Measurements from ENCODE around the gene PALM. TPM values are rescaled to one million over a fixed set of nuclear protein-coding genes. Genes with fewer than 3 reads are reported as not detected.

The PALM gene
- total and polyA plus RNA-seq, 4 donors = 0.92 to 5.1 (median 4.3) TPM

DNA sequence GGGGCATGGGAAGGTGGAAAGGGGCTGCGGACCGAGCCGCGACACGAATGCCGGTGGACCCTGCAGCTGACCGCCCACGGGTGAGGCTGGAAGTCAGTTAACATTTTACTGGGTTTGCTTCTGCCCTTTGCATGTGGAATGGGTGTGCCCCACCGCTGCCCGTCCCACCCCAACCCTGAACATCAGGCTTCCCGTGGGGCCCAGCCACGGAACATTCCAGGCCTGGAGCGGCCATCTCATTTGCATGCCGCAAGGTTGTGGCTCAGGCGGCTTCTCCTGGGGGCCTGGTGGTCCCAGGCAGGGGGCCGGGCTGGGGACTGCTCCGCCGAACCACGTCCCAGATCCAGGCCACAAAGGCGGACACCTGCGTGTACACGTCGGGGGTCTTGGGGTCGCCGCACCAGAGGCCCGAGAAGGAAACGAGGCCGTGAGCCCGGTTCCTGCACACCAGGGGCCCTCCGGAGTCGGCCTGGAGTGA lies 23.2 kb upstream of the PALM start:
- TF ChIP-seq, protein P1, sequence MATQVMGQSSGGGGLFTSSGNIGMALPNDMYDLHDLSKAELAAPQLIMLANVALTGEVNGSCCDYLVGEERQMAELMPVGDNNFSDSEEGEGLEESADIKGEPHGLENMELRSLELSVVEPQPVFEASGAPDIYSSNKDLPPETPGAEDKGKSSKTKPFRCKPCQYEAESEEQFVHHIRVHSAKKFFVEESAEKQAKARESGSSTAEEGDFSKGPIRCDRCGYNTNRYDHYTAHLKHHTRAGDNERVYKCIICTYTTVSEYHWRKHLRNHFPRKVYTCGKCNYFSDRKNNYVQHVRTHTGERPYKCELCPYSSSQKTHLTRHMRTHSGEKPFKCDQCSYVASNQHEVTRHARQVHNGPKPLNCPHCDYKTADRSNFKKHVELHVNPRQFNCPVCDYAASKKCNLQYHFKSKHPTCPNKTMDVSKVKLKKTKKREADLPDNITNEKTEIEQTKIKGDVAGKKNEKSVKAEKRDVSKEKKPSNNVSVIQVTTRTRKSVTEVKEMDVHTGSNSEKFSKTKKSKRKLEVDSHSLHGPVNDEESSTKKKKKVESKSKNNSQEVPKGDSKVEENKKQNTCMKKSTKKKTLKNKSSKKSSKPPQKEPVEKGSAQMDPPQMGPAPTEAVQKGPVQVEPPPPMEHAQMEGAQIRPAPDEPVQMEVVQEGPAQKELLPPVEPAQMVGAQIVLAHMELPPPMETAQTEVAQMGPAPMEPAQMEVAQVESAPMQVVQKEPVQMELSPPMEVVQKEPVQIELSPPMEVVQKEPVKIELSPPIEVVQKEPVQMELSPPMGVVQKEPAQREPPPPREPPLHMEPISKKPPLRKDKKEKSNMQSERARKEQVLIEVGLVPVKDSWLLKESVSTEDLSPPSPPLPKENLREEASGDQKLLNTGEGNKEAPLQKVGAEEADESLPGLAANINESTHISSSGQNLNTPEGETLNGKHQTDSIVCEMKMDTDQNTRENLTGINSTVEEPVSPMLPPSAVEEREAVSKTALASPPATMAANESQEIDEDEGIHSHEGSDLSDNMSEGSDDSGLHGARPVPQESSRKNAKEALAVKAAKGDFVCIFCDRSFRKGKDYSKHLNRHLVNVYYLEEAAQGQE (IDR thresholded peaks at IDR 0.05) = no peak
- TF ChIP-seq FOXA2 (IDR thresholded peaks at IDR 0.05) = no peak
- TF ChIP-seq GABPA (IDR thresholded peaks at IDR 0.05 in 1 of 2, conservative IDR thresholded peaks at IDR 0.05 in 1 of 2) = no peak
- TF ChIP-seq HNF4A (conservative IDR thresholded peaks at IDR 0.05) = no peak
- TF ChIP-seq FOXA1 (IDR thresholded peaks at IDR 0.05) = no peak
- TF ChIP-seq RAD21 (IDR thresholded peaks at IDR 0.05) = no peak
- TF ChIP-seq, protein P2, sequence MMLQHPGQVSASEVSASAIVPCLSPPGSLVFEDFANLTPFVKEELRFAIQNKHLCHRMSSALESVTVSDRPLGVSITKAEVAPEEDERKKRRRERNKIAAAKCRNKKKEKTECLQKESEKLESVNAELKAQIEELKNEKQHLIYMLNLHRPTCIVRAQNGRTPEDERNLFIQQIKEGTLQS (IDR thresholded peaks at IDR 0.05) = no peak
- no peak for TF ChIP-seq YY1 (IDR thresholded peaks at IDR 0.05)
- TF ChIP-seq, protein P3, sequence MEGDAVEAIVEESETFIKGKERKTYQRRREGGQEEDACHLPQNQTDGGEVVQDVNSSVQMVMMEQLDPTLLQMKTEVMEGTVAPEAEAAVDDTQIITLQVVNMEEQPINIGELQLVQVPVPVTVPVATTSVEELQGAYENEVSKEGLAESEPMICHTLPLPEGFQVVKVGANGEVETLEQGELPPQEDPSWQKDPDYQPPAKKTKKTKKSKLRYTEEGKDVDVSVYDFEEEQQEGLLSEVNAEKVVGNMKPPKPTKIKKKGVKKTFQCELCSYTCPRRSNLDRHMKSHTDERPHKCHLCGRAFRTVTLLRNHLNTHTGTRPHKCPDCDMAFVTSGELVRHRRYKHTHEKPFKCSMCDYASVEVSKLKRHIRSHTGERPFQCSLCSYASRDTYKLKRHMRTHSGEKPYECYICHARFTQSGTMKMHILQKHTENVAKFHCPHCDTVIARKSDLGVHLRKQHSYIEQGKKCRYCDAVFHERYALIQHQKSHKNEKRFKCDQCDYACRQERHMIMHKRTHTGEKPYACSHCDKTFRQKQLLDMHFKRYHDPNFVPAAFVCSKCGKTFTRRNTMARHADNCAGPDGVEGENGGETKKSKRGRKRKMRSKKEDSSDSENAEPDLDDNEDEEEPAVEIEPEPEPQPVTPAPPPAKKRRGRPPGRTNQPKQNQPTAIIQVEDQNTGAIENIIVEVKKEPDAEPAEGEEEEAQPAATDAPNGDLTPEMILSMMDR (IDR thresholded peaks at IDR 0.05; ENCODE audit: low read depth, low read length, missing input control) = no peak
- TF ChIP-seq, protein P4, sequence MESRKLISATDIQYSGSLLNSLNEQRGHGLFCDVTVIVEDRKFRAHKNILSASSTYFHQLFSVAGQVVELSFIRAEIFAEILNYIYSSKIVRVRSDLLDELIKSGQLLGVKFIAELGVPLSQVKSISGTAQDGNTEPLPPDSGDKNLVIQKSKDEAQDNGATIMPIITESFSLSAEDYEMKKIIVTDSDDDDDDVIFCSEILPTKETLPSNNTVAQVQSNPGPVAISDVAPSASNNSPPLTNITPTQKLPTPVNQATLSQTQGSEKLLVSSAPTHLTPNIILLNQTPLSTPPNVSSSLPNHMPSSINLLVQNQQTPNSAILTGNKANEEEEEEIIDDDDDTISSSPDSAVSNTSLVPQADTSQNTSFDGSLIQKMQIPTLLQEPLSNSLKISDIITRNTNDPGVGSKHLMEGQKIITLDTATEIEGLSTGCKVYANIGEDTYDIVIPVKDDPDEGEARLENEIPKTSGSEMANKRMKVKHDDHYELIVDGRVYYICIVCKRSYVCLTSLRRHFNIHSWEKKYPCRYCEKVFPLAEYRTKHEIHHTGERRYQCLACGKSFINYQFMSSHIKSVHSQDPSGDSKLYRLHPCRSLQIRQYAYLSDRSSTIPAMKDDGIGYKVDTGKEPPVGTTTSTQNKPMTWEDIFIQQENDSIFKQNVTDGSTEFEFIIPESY (IDR thresholded peaks at IDR 0.05) = no peak
- no peak for TF ChIP-seq SP1 (IDR thresholded peaks at IDR 0.05)
- no peak for TF ChIP-seq JUND (IDR thresholded peaks at IDR 0.05)
- no peak for TF ChIP-seq HNF4G (IDR thresholded peaks at IDR 0.05)
- no peak for TF ChIP-seq NR2F2 (IDR thresholded peaks at IDR 0.05)
- Histone ChIP-seq H3K9me3 (ENCODE audit: control insufficient read depth in 4 of 4, low read length in 3 of 4) (no peaks in the 10 kb centered on the region), H3K4me3 (ENCODE audit: low read depth in 1 of 3, low read length in 3 of 3) (no peak overlapping the region), H3K27ac (ENCODE audit: low read depth in 1 of 2, low read length in 2 of 2) (no peak overlapping the region), H3K36me3 (ENCODE audit: control insufficient read depth in 4 of 4, insufficient read depth in 3 of 4, low read depth in 1 of 4, low read length in 3 of 4) (no peaks in the 10 kb centered on the region), H3K9ac (ENCODE audit: low read depth in 1 of 2, low read length in 2 of 2) (no peak overlapping the region), H3K4me1 (ENCODE audit: control insufficient read depth in 4 of 4, insufficient read depth in 4 of 4, low read length in 3 of 4) (peaks cover 0 to 2% (median 0%) of the 10 kb centered on the region in 4 donors), H3K27me3 (ENCODE audit: control insufficient read depth in 4 of 4, insufficient read depth in 4 of 4, low read length in 3 of 4) (no peaks in the 10 kb centered on the region)
- WGBS = 84% methylated on average over 31 of the region's 31 CpGs
- no peak for DNase-seq (ENCODE audit: low spot score)

DNA sequence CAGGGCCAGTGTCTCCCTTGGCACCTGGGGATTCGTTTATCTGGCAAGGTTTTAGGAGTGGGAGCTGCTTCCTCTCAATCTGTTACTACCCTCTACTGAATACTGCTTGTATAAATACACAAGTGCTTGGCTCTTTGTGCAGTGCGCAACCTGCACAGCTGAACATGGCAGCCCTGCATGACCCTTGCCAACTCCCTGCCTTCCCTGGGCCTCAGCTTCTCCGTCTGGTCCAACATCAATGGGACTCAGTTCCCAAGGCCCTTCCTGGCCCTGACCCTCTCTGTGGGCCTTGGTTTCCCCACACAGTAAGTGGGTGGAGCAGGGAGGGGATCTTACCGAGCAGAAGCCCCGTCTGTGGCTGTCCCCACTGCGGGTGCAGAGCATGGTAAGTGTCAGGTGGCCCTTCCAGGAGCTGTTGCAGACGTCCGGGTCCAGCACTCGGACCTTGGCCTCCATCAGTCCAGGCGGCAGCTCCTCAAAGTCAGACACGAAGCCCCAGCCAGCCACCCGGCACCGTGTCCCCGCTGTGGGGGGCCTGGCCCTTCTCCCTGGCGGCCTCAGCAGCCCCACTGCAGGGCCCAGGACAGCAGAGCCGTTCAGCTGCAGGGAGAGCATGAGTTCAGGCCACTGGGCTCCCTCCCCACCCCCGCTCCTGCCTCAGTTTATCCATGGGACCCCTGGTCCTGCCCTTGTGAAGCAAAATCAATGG lies 22.0 kb upstream of the PALM start:
- 79% methylated on average over 17 of the region's 17 CpGs for WGBS
- H3K36me3 ChIP-seq (ENCODE audit: control insufficient read depth in 4 of 4, insufficient read depth in 3 of 4, low read depth in 1 of 4, low read length in 3 of 4) = no peaks in the 10 kb centered on the region
- peak; percentile 32 for DNase-seq (ENCODE audit: low spot score)
- TF ChIP-seq FOXA1 (IDR thresholded peaks at IDR 0.05) (no peak), HNF4A (conservative IDR thresholded peaks at IDR 0.05) (no peak)
- no peaks in the 10 kb centered on the region for H3K4me1 ChIP-seq (ENCODE audit: control insufficient read depth in 4 of 4, insufficient read depth in 4 of 4, low read length in 3 of 4)
- no peaks in the 10 kb centered on the region for H3K9me3 ChIP-seq (ENCODE audit: control insufficient read depth in 4 of 4, low read length in 3 of 4)
- H3K4me3 ChIP-seq (ENCODE audit: low read depth in 1 of 3, low read length in 3 of 3) = no peak overlapping the region
- no peak overlapping the region for H3K9ac ChIP-seq (ENCODE audit: low read depth in 1 of 2, low read length in 2 of 2)
- H3K27ac ChIP-seq (ENCODE audit: low read depth in 1 of 2, low read length in 2 of 2) = no peak overlapping the region
- no peaks in the 10 kb centered on the region for H3K27me3 ChIP-seq (ENCODE audit: control insufficient read depth in 4 of 4, insufficient read depth in 4 of 4, low read length in 3 of 4)
